PC-9 (cell line): ENCODE data around the gene SANBR. TPM values are rescaled to one million over a fixed set of nuclear protein-coding genes. Genes with fewer than 3 reads are reported as not detected.

Source experiments
- BruUV-seq: library from RNA; stranded (reverse); fragments of 400-500 nt; replicated peaks from 2 replicates; lab custom pipeline; 2021; lab: Mats Ljungman, UMichigan
- CTCF ChIA-PET: fragments of 300-600 bp; sonication (Branson Sonifier 250); formaldehyde crosslinking; loops from one replicate; lab custom pipeline; 2022; ENCODE audit warnings: antibody characterized with exemption; lab: Charles Lee
- POLR2A ChIA-PET: fragments of 300-600 bp; sonication (Branson Sonifier 250); formaldehyde crosslinking; loops from one replicate; lab custom pipeline; 2022; ENCODE audit warnings: antibody characterized with exemption; ENCODE audit not compliant: unreplicated experiment; lab: Charles Lee
- DNase-seq, 2 experiments: peaks; one replicate each; pipeline versions ENCODE4 v3.0.0 to v3.0.0-alpha.2; 2015 to 2022; ENCODE audit warnings: mixed read lengths in 1 of 2
- H2AFZ ChIP-seq: fragments of 200-600 bp; sonication (generic); 2 replicates; pipeline ENCODE4 v1.8.1; 2017; ENCODE audit warnings: antibody characterized with exemption
- H3F3A ChIP-seq: fragments of 200-600 bp; sonication (generic); 2 replicates; pipeline ENCODE4 v1.8.1; 2017; ENCODE audit warnings: antibody characterized with exemption, mild to moderate bottlenecking, low read depth; ENCODE audit not compliant: insufficient read depth
- H3K27ac ChIP-seq: fragments of 200-600 bp; sonication (generic); 2 replicates; pipeline ENCODE4 v1.6.1; 2016; ENCODE audit warnings: mixed run types
- H3K27me3 ChIP-seq: fragments of 200-600 bp; sonication (generic); 2 replicates; pipeline ENCODE4 v1.6.1; 2016; ENCODE audit warnings: low read depth, mixed run types; ENCODE audit not compliant: insufficient read depth
- H3K36me3 ChIP-seq: fragments of 200-600 bp; sonication (generic); 2 replicates; pipeline ENCODE4 v1.6.1; 2016; ENCODE audit warnings: low read depth, mixed run types
- H3K4me1 ChIP-seq: fragments of 200-600 bp; sonication (generic); replicated peaks from 2 replicates; pipeline ENCODE4 v1.6.1; 2016; ENCODE audit warnings: mixed run types; ENCODE audit not compliant: insufficient read depth
- H3K4me2 ChIP-seq: fragments of 200-600 bp; sonication (generic); 2 replicates; pipeline ENCODE4 v1.6.1; 2017; ENCODE audit warnings: mixed run types
- H3K4me3 ChIP-seq: fragments of 200-600 bp; sonication (generic); 2 replicates; pipeline ENCODE4 v1.6.1; 2016; ENCODE audit warnings: mixed run types
- H3K79me2 ChIP-seq: fragments of 200-600 bp; sonication (generic); 2 replicates; pipeline ENCODE4 v1.6.1; 2017; ENCODE audit warnings: low read depth, mixed run types
- H3K9me2 ChIP-seq: fragments of 200-600 bp; sonication (generic); 2 replicates; pipeline ENCODE4 v1.8.1; 2017; ENCODE audit warnings: mild to moderate bottlenecking; ENCODE audit not compliant: insufficient read depth
- H3K9me3 ChIP-seq: fragments of 200-600 bp; sonication (generic); 2 replicates; pipeline ENCODE4 v1.8.1; 2016; ENCODE audit warnings: low read depth; ENCODE audit not compliant: insufficient read depth
- H4K20me1 ChIP-seq: fragments of 200-600 bp; sonication (generic); 2 replicates; pipeline ENCODE4 v1.8.1; 2017; ENCODE audit not compliant: insufficient read depth
- CTCF ChIP-seq: fragments of 200-600 bp; sonication (generic); conservative IDR thresholded peaks from 2 replicates; pipeline ENCODE4 v1.6.1; 2017; ENCODE audit warnings: mixed run types, antibody characterized with exemption, mild to moderate bottlenecking, moderate library complexity
- EZH2 ChIP-seq: fragments of 200-600 bp; sonication (generic); IDR thresholded peaks from 2 replicates; pipeline ENCODE4 v1.8.0; 2017; ENCODE audit warnings: antibody characterized with exemption, low read depth
- intact Hi-C: fragments of 100-400 bp; cut with micrococcal nuclease; formaldehyde crosslinking; loops from one replicate; pipeline ENCODE4 v1.10.0; 2022; ENCODE audit not compliant: unreplicated experiment
- total RNA-seq: library from RNA; stranded (reverse); gene quantifications from 2 replicates; pipeline ENCODE4 v1.2.3, GENCODE V29; 2021

The SANBR gene
- total RNA-seq, 1 experiment from 2014 or later = 12.6 TPM

- no TSS peak for BruUV-seq
- intact Hi-C loops = no loop called here
- no peak overlapping the region for H3K4me3 ChIP-seq
- peaks cover 31% of the 10 kb centered on the region for H3K36me3 ChIP-seq
- H3K4me1 ChIP-seq = no peaks in the 10 kb centered on the region
- H2AFZ ChIP-seq = no peak overlapping the region
- TF ChIP-seq EZH2 (no peak), CTCF (no peak)
- H3K9me2 ChIP-seq = no peaks in the 10 kb centered on the region
- H3K27ac ChIP-seq = no peak overlapping the region
- no peak overlapping the region for H3K4me2 ChIP-seq
- peaks cover 12% of the 10 kb centered on the region; the same call in 1 of the 2 replicates for H3K9me3 ChIP-seq
- ChIA-PET CTCF (no interaction called here), POLR2A (no interaction called here)
- no peaks in the 10 kb centered on the region for H3K79me2 ChIP-seq
- H3K27me3 ChIP-seq = no peaks in the 10 kb centered on the region
- H4K20me1 ChIP-seq = peaks cover 10% of the 10 kb centered on the region
- no peak for DNase-seq
- H3F3A ChIP-seq = no peaks in the 10 kb centered on the region; the same call in 1 of the 2 replicates
These were observed 22.9 kb upstream of the SANBR start for GRCh38 chr2:61042807-61043206.

GRCh38 chr2:61044636-61045035, 21.0 kb upstream of the SANBR start:
- H3K4me2 ChIP-seq = no peak overlapping the region
- no peaks in the 10 kb centered on the region for H3K4me1 ChIP-seq
- CTCF ChIA-PET = no interaction called here
- H2AFZ ChIP-seq = no peak overlapping the region
- TF ChIP-seq CTCF (no peak), EZH2 (no peak)
- H4K20me1 ChIP-seq = peaks cover 10% of the 10 kb centered on the region
- no peaks in the 10 kb centered on the region for H3K79me2 ChIP-seq
- POLR2A ChIA-PET = no interaction called here
- intact Hi-C loops = no loop called here
- BruUV-seq = no TSS peak
- H3K27ac ChIP-seq = no peak overlapping the region
- no peaks in the 10 kb centered on the region for H3K9me2 ChIP-seq
- DNase-seq = no peak
- H3K9me3 ChIP-seq = no peaks in the 10 kb centered on the region
- H3K4me3 ChIP-seq = no peak overlapping the region
- peaks cover 47% of the 10 kb centered on the region for H3K36me3 ChIP-seq
- H3K27me3 ChIP-seq = no peaks in the 10 kb centered on the region
- H3F3A ChIP-seq = peaks cover 10% of the 10 kb centered on the region; the same call in 1 of the 2 replicates

GRCh38 chr2:61045226-61045625, 20.4 kb upstream of the SANBR start:
- H3K27ac ChIP-seq = no peak overlapping the region
- no peaks in the 10 kb centered on the region for H3K9me3 ChIP-seq
- H3K4me1 ChIP-seq = no peaks in the 10 kb centered on the region
- CTCF ChIA-PET = no interaction called here
- H3K4me3 ChIP-seq = no peak overlapping the region
- H3K4me2 ChIP-seq = no peak overlapping the region
- H4K20me1 ChIP-seq = peaks cover 10% of the 10 kb centered on the region
- no peaks in the 10 kb centered on the region for H3K79me2 ChIP-seq
- BruUV-seq = no TSS peak
- TF ChIP-seq CTCF (no peak), EZH2 (no peak)
- intact Hi-C loops = no loop called here
- no peak for DNase-seq
- POLR2A ChIA-PET = no interaction called here
- peaks cover 51% of the 10 kb centered on the region for H3K36me3 ChIP-seq
- peaks cover 10% of the 10 kb centered on the region for H3F3A ChIP-seq
- H3K9me2 ChIP-seq = no peaks in the 10 kb centered on the region
- no peaks in the 10 kb centered on the region for H3K27me3 ChIP-seq
- H2AFZ ChIP-seq = no peak overlapping the region
